OCI-M2 (cell line): ENCODE measurements around the gene UBE2S.
A peak's percentile ranks its signal among the peaks of the same experiment; 100 is the strongest.
"Not testable (repeated sequence)": the region's sequence is repeated elsewhere in the genome, so short reads cannot be mapped to it uniquely, and the experiment has no call there.

Experiments
- DNase-seq: peaks from one replicate; lab custom pipeline; 2025; ENCODE audit not compliant: unreplicated experiment; lab: John Stamatoyannopoulos, UW

UBE2S gene

GRCh38 chr19:55406826-55407549 is 600 bp downstream of the UBE2S start:
- DNase-seq, result no peak

- no peak for DNase-seq
Observed at GRCh38 chr19:55406091-55406825, 1.3 kb downstream of the UBE2S start.

GRCh38 chr19:55405638-55406037 is 1.9 kb downstream of the UBE2S start:
- DNase-seq, result no peak

DNA sequence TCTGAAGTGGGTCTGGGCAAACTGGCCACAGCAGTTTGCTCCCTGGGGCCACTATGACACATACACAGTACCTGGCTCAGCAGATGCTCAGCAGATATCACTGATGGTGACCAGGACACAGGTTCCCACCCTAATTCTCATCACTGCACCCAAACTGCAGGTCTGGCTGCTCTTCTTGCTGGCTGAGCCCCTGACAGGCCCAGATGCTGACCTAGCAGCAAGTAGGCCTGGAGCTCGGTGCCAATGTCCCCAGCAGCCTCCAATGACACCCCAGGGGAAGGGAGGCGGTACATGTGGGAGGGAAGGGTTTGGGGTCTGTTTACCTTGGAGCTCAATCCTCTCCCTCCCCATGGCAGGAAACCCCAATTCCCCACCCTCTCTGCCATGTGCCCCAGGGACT is 5.1 kb downstream of the UBE2S start:
- no peak for DNase-seq

DNA sequence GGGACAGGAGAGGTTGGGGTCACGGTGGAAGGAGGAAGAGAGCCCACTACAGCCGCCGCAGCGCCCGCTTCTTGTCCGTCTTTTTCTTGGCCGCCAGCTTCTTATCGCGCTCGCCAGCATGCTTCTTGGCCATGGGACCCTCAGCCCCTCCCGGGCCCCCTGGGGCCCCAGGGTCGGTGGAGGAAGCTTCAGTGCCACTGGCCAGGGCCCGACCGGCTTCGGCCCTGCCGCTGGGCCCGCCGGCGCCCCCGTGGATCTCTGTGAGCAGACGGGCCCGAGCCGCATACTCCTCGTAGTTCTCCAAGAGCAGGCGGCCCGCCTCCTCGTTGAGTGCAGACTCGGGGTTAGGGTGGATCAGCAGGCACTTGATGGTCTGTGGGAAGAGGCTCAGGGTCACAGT is 6.2 kb downstream of the UBE2S start:
- not testable (repeated sequence) for DNase-seq

GRCh38 chr19:55400281-55401087 is 7.1 kb downstream of the UBE2S start:
- DNase-seq, result no peak

DNA sequence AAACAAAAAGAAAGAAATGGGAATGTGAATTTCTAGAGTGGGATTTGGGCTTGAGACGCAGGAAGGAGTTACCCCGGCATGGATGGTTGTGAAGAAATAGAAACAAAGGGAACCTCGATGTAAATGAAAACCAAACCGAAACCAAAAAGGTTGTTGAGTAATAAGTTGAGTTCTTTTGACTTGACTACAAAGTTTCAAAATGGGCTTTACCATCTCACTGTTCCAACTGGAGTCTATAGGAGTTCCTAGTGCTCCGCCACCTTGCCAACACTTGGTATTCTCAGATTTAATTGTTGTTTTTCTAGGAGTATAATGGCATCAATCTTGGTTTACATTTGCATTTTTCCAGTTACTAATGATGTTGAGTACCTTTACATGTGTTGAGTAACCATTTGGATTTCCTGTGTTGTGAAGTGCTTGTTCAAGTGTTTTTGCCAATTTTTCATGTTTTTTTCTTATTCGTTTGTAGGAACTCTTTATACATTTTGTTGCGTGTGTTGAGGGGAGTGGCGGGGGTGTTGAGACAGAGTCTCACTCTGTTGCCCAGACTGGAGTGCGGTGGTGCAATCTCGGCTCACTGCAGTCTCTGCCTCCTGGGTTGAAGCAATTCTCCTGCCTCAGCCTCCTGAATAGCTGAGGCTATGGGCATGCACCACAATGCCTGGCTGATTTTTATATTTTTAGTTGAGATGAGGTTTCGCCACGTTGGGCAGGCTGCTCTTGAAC is 9.2 kb downstream of the UBE2S start:
- no peak for DNase-seq

GRCh38 chr19:55392820-55393761 is 14.5 kb downstream of the UBE2S start:
- no peak for DNase-seq

DNA sequence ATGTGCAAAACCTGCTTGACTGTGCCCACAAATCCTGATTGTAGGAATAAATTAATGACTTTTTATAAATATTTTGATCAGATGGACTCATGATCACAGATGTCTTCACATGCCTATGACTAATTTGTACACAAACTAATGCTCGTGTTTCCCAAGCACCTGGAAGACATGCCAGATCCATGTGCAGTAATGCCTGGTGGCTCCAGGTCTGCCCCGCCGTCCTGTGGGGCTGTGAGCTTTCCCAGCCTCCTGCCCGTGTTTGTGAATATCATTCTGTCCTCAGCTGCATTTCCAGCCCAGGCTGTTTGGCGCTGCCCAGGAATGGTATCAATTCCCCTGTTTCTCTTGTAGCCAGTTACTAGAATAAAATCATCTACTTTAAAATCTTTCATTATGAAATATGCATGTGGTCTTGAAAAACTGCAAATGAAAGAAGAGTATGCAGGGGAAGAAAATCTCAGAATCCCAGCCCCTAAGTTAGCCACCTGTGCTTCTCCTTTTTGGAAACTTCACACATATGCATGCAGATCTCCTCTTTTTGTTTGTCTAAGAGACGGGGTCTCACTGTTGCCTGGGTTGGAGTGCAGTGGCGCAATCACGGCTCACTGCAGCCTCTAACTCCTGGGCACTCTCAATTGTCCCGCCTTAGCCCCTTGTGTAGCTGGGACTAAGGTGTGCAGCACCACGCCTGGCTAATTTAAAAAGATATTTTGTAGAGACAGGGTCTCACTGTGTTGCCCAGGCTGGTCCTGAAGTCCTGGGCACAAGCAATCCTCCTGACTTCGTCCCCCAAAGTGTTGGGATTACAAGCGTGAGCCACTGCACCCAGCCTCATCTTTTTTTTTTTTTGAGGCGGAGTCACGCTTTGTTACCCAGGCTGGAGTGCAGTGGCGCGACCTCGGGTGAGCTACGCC is 15.6 kb downstream of the UBE2S start:
- DNase-seq, result no peak

DNA sequence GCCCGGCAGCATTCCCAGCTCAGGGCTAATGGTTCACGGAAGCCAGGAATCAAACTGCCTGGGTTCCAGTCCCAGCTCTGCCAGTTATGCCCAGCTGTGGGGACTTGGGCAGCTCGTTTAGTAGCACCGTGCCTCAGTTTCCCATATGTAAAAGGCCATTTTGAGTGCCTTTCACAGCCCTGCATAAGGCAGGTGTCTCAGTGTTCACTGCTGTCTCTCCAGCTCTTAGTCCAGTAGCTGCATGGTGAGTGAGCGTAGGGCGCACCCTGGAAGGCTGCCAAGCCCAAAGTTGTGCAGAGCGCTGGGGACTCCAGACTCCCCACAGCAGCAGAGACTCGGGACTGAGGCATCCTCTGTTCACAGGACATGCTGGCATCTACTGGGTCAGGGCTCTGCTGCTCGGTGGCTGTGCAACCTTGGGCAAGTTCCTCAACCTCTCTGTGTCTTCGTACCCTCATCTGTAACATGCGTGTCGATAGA is 16.4 kb downstream of the UBE2S start:
- DNase-seq, result no peak

GRCh38 chr19:55390461-55390880 is 17.1 kb downstream of the UBE2S start:
- no peak for DNase-seq

GRCh38 chr19:55389386-55390317 is 17.9 kb downstream of the UBE2S start:
- no peak for DNase-seq

DNA sequence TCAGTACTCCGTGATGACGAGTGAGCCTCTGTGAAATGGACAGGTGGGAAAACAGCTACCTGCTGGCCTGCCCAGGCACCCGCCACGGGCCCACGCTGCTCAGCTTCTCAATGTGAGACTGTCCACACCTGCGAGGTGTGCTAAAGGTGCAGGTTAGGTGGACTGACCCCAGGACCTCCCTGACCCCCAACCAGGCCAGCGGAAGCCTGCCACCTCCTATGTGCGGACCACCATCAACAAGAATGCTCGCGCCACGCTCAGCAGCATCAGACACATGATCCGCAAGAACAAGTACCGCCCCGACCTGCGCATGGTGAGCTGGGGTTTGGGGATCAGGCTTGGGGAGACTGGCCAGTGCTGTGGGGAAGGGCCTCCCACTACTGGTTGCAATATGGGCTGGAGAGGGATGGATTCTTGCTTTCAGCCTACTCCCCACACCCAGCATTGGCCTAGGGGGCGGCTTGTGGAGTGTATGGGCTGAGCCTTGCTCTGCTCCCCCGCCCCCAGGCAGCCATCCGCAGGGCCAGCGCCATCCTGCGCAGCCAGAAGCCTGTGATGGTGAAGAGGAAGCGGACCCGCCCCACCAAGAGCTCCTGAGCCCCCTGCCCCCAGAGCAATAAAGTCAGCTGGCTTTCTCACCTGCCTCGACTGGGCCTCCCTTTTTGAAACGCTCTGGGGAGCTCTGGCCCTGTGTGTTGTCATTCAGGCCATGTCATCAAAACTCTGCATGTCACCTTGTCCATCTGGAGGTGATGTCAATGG is 19.7 kb downstream of the UBE2S start:
- DNase-seq, result no peak

GRCh38 chr19:55386493-55386971 is 21.1 kb downstream of the UBE2S start:
- no peak for DNase-seq

- peak; percentile 99 for DNase-seq
Observed at GRCh38 chr19:55385724-55386492, 21.7 kb downstream of the UBE2S start, which contains the start of gene RPL28. Gene RPL28, plus strand, starts transcription at chr19:55385932. Its CDS starts 426 bp downstream, at chr19:55386358.
